Dendritic cell treated with granulocyte-macrophage colony-stimulating factor and Interleukin-4, amounts not matched to agents 40 ng/mL and 50 ng/mL, for 4 days (primary cell): ENCODE data around the gene CCDC68.

Experiments
- H3K27ac Mint-ChIP-seq: one replicate; pipeline ENCODE4 v1.8.0; 2022; ENCODE audit warnings: mild to moderate bottlenecking, mixed read lengths
- H3K27me3 Mint-ChIP-seq: one replicate; pipeline ENCODE4 v1.8.0; 2022; ENCODE audit warnings: mild to moderate bottlenecking, mixed read lengths
- H3K36me3 Mint-ChIP-seq: one replicate; pipeline ENCODE4 v1.8.0; 2022; ENCODE audit warnings: low read depth, mixed read lengths
- H3K4me1 Mint-ChIP-seq: one replicate; pipeline ENCODE4 v1.8.0; 2022; ENCODE audit warnings: low read depth, mixed read lengths
- H3K4me3 Mint-ChIP-seq: one replicate; pipeline ENCODE4 v1.8.0; 2022; ENCODE audit warnings: mild to moderate bottlenecking, moderate library complexity, mixed read lengths
- H3K9me3 Mint-ChIP-seq: one replicate; pipeline ENCODE4 v1.8.0; 2022; ENCODE audit warnings: mixed read lengths
- intact Hi-C: fragments of 100-400 bp; cut with micrococcal nuclease; formaldehyde crosslinking; loops from one replicate; pipeline ENCODE4 v1.15.0; 2022

The CCDC68 gene

DNA sequence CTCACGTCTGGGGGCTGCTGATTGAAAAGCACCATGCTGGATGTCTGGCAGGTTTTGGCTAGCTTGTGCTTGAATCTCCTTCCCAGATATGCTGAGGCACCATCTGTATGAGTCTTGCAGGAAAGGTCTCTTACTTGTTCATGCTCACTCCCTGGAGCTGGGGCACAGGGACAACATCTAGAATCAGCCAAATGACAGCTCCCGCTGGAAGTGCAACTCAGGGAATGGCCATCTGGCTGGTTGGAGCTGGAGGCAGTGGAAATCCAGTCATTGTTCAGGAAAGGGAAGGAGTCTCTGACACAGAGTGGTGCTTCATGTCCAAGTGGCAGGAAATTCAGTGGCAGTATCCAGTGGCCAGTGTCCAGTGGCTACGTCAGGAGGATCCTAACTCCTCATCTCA is 9.7 kb downstream of the CCDC68 start:
- H3K9me3 Mint-ChIP-seq: no peaks in the 10 kb centered on the region
- no peak overlapping the region for H3K4me3 Mint-ChIP-seq
- intact Hi-C loops: no loop called here
- H3K27ac Mint-ChIP-seq: no peak overlapping the region
- peaks cover 23% of the 10 kb centered on the region for H3K27me3 Mint-ChIP-seq
- H3K4me1 Mint-ChIP-seq: no peaks in the 10 kb centered on the region
- no peaks in the 10 kb centered on the region for H3K36me3 Mint-ChIP-seq

DNA sequence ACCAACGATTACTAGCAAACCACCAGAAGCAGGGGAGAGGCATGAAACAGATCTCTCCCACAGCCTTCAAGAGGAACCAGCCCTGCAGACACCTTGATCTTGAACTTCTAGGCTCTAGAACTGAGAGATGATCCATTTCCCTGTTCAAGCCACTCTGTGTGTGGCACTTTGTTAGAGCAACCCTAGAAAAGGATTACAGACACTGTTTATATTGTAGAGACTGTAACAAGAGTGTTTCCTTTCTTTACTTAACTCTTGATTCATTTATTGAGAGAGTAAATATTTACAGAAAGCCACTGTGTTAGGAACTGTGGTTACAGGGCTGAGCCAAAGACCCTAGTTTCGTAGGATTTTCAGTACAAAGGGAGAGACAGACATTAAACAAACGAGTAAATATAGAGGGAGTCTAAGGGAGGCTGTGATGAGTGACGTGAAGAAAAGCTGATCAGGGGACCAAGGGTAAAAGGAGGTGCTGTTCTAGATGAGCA is 10.9 kb downstream of the CCDC68 start:
- no peaks in the 10 kb centered on the region for H3K36me3 Mint-ChIP-seq
- peaks cover 19% of the 10 kb centered on the region for H3K27me3 Mint-ChIP-seq
- intact Hi-C loops: no loop called here
- no peak overlapping the region for H3K4me3 Mint-ChIP-seq
- no peak overlapping the region for H3K27ac Mint-ChIP-seq
- H3K9me3 Mint-ChIP-seq: no peaks in the 10 kb centered on the region
- no peaks in the 10 kb centered on the region for H3K4me1 Mint-ChIP-seq

DNA sequence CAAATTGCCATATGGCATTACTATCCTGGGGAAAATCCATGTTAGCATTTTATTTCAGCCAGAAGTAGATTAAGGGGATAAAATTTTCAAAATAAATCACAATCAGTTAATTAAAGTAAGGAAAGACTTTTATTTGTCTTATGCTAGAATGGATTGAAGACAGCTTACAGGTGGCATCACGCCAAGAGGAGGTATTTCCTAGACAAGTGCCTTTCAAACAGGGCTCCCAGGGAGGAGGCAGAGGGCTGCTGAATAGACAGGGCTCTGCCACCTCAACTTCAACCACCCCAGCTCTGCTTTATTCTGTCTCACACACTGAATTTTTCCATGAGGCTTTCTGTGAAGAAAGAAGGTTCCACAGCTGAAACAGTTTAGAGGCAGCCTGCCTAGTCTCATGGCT is 12.2 kb downstream of the CCDC68 start:
- Mint-ChIP-seq H3K9me3 (no peaks in the 10 kb centered on the region), H3K4me3 (no peak overlapping the region), H3K4me1 (no peaks in the 10 kb centered on the region), H3K27me3 (peaks cover 16% of the 10 kb centered on the region), H3K27ac (no peak overlapping the region), H3K36me3 (no peaks in the 10 kb centered on the region)
- intact Hi-C loops: no loop called here

DNA sequence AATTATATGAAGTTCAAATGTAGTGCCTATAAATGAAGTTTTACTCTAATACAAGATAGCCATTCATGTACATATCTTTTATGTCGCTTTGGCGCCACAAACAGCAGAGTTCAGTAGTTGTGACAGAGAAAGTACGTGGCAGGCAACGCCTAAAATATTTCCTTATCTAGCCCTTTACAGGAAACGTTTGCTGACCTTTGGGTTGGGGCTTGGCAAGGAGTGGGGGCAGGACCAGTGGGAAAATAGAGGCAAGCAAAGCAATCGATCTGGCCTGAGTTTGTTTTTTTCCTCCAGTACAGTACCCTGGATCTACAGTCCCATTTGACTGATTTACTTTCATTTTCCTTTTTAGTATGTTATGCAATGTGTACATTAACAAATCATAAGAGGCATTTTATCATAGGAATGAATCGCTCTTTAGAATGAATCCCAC is 13.1 kb downstream of the CCDC68 start:
- intact Hi-C loops: no loop called here
- no peaks in the 10 kb centered on the region for H3K9me3 Mint-ChIP-seq
- peak overlapping the region; percentile 79 for H3K4me3 Mint-ChIP-seq
- H3K27me3 Mint-ChIP-seq: peaks cover 13% of the 10 kb centered on the region
- peak overlapping the region; percentile 81 for H3K27ac Mint-ChIP-seq
- no peaks in the 10 kb centered on the region for H3K36me3 Mint-ChIP-seq
- no peaks in the 10 kb centered on the region for H3K4me1 Mint-ChIP-seq

DNA sequence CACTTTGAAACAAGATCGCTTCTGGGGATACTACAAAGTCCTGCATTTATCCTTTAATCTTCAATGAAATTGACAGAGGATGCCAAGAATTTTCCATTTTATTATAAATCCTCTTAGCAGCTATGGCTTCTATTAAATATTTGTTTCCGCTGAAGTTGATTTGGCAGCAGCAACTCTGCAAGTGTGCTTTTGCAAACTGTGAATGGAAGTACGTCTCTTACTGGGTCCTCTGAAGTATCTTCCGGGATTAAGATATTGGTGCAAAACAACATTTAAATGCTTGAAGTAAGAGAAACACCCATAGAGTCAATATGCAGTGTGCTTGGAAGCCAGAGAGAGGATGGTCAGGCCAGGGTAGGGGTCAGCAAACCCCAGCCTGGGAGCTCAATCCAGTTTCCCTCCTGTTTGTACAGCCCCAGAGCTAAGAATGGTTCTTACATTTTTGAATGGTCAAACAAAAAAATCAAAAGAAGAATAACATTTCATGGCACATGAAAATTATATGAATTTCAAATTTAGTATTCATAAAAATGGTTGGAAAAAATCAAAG is 13.6 kb downstream of the CCDC68 start:
- Mint-ChIP-seq H3K4me3 (peak overlapping the region; percentile 79), H3K9me3 (no peaks in the 10 kb centered on the region), H3K27me3 (peaks cover 12% of the 10 kb centered on the region), H3K36me3 (no peaks in the 10 kb centered on the region), H3K27ac (peak overlapping the region; percentile 81), H3K4me1 (no peaks in the 10 kb centered on the region)
- intact Hi-C loops: no loop called here

DNA sequence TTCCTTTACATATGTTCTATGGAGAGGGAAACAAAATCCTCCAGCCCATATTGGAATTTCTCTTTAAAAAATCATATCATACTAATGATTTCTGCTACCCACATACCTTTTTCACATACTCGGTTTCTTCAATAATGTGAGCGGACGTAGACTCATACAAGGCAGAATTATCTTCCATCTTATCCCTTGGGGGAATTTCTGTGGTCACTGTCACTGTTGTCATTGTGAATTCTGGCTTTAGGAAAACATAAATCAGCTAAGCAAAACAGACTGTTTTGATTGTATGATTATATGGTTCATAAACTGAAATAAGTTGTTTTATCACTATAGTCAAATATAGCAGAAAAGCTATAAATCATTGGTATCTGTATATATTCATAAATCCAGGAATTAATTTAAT is 16.7 kb downstream of the CCDC68 start:
- intact Hi-C loops: no loop called here
- no peaks in the 10 kb centered on the region for H3K4me1 Mint-ChIP-seq
- no peaks in the 10 kb centered on the region for H3K9me3 Mint-ChIP-seq
- H3K4me3 Mint-ChIP-seq: no peak overlapping the region
- no peaks in the 10 kb centered on the region for H3K27me3 Mint-ChIP-seq
- no peaks in the 10 kb centered on the region for H3K36me3 Mint-ChIP-seq
- H3K27ac Mint-ChIP-seq: no peak overlapping the region

DNA sequence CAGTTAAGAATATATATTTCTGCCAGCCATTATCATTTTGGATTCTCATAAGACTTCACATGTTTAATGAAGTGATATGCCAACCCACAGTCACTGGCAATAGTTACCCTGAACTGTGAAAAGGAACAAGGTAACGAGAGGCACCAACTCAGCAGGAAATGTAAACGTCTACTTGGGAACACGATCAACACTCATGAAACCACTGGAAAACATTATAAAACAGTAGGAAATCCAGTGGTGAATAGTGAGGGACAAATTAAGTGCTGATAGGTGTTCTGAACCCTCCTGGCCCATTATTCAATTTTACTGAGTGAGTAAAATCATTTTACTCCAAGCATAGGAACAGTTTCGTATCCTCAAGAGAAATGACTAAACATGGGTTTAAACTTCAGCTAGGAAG is 17.1 kb downstream of the CCDC68 start:
- Mint-ChIP-seq H3K4me3 (no peak overlapping the region), H3K4me1 (no peaks in the 10 kb centered on the region), H3K27me3 (no peaks in the 10 kb centered on the region), H3K27ac (no peak overlapping the region), H3K9me3 (no peaks in the 10 kb centered on the region), H3K36me3 (no peaks in the 10 kb centered on the region)
- intact Hi-C loops: no loop called here

DNA sequence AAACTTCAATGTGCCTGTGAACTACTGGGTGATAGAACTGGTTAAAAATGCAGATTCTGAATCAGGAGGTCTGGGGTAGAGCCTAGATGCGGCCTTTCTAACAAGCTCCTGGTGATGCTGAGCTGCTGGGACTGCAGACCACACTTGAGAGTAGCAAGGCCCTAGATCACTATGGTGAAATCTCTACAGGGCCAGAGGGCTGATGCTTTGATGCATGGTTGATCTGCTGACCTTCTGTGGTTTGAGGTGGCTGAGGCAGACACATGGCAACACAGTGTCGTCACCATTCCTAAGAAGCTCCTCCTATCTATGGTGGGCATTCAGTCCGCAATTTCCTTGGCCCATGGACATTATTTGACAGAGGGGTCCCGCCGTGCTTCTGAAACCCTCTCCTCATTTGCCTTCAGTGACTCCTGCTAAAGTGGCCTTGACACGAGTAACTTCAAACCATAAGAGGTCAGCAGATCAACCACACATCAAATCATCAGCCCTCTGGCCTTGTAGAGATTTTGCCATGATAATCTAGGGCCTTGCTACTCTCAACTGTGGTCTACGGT is 19.8 kb downstream of the CCDC68 start:
- intact Hi-C loops: no loop called here
- H3K27me3 Mint-ChIP-seq: no peaks in the 10 kb centered on the region
- no peaks in the 10 kb centered on the region for H3K4me1 Mint-ChIP-seq
- no peak overlapping the region for H3K27ac Mint-ChIP-seq
- no peaks in the 10 kb centered on the region for H3K9me3 Mint-ChIP-seq
- H3K36me3 Mint-ChIP-seq: no peaks in the 10 kb centered on the region
- no peak overlapping the region for H3K4me3 Mint-ChIP-seq

DNA sequence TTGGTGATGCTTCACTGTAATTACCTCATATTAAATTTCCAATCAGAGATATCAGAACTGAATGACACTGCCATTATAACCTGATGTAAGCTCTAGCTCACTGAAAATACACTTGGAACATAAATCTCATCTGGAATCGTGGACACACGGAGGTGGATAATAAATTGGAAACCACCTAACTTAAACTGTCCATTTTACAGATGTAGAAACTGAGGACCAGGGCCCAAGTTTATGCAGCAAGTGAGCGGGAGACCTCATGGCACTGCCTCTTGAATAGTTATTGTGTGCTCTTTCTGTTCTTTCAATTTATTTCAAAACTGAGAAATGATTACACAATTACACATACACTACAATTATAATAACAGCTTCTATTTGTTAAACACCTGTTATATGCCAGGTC is 20.8 kb downstream of the CCDC68 start:
- Mint-ChIP-seq H3K9me3 (no peaks in the 10 kb centered on the region), H3K27me3 (no peaks in the 10 kb centered on the region), H3K27ac (no peak overlapping the region), H3K36me3 (no peaks in the 10 kb centered on the region), H3K4me1 (no peaks in the 10 kb centered on the region), H3K4me3 (no peak overlapping the region)
- intact Hi-C loops: no loop called here

DNA sequence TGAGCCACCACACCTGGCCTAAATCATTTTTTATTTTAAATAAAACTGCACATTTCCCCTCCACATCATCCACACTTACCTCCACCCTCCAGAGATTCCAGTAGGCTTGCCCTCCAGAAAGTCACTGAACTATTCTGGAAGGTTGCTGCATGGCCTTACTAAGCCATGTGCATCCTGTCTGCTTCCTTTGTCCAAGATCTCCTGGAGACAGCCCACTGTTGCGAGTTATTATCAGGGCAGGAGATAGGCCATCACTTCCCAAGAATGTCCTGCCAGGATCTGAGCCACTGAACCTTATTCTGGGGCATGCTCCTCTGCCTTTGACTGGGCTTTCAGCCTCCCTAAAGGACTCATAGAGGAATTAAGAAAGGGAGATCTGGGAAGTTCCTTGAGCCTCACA is 26.8 kb downstream of the CCDC68 start:
- H3K4me3 Mint-ChIP-seq: no peak overlapping the region
- H3K4me1 Mint-ChIP-seq: no peaks in the 10 kb centered on the region
- H3K9me3 Mint-ChIP-seq: no peaks in the 10 kb centered on the region
- H3K27me3 Mint-ChIP-seq: no peaks in the 10 kb centered on the region
- intact Hi-C loops: no loop called here
- H3K27ac Mint-ChIP-seq: no peak overlapping the region
- no peaks in the 10 kb centered on the region for H3K36me3 Mint-ChIP-seq

DNA sequence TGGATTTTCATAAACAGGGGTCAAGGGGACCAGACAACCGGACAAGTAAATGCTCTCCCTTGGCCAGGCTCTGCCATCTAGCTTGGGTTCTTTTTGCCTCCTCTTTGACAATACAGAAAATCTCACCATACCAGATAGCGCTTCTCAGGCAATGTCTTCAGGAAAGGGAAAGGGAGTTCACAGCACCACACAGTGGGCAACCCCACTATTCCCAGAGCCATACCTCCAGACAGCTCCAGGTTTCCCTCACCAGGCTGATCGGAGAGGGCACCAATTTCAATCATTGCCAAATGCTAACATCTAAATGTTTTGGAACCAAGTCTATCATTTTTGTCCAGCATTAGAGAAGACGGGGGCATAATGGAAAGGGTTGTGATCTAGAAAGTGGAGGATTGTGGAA is 28.1 kb downstream of the CCDC68 start:
- no peaks in the 10 kb centered on the region for H3K9me3 Mint-ChIP-seq
- H3K27ac Mint-ChIP-seq: no peak overlapping the region
- H3K27me3 Mint-ChIP-seq: no peaks in the 10 kb centered on the region
- intact Hi-C loops: no loop called here
- no peaks in the 10 kb centered on the region for H3K36me3 Mint-ChIP-seq
- H3K4me3 Mint-ChIP-seq: no peak overlapping the region
- no peaks in the 10 kb centered on the region for H3K4me1 Mint-ChIP-seq

DNA sequence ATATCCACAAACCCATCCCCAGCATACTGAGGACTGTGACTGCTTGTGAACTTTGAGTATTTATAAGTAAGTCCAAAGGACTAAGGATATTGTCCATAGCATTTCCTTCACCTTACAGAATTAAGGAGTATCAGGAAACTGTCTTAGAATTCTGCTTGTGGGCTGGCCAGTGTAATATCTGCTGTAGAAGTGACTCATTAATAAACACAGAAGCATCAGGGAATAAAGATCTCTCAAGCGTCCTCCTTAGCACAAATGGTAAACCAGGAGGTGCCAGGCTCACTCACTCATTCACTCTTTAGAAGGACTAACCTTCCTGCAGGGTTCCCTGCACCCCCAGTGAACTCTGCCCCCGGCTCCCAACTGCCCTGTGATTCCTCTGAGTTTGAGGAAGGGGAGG is 31.0 kb downstream of the CCDC68 start:
- intact Hi-C loops: no loop called here
- H3K27me3 Mint-ChIP-seq: no peaks in the 10 kb centered on the region
- H3K4me1 Mint-ChIP-seq: no peaks in the 10 kb centered on the region
- H3K9me3 Mint-ChIP-seq: no peaks in the 10 kb centered on the region
- H3K27ac Mint-ChIP-seq: no peak overlapping the region
- H3K4me3 Mint-ChIP-seq: no peak overlapping the region
- no peaks in the 10 kb centered on the region for H3K36me3 Mint-ChIP-seq

DNA sequence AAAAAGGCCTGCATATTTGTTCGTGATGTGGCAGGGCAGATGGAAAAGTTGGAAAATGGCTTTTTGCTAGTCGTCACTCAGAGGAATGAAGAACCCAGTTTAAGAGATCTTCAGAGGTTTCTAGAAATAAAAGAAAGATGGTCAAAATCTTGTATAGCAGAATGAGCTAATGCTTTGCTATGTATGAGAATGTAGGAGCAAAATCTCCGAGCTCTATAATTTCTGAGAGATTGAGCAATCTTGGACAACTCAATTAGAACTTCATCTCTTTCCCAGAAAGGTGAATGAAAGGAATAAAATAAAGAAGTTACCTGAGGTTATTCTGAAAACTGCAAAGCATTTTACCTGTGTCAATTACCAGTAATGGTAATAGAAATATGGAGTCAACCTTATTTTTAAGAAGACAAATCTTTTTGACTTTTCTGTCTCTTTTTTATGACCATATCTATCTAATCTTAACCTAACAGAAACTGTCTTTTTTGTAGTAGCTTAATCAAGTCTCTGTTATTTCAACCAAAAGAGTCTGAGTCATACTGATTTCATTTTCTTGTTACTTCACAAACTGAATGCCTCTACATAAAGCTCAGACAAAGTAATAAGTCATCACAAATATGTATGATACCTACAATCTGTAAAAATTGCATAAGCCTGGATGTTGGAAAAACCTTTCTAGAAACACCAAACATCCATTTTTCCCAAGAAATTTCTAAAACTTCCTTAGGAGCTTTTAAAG is 32.5 kb downstream of the CCDC68 start:
- no peaks in the 10 kb centered on the region for H3K36me3 Mint-ChIP-seq
- no peaks in the 10 kb centered on the region for H3K4me1 Mint-ChIP-seq
- H3K27me3 Mint-ChIP-seq: no peaks in the 10 kb centered on the region
- no peak overlapping the region for H3K27ac Mint-ChIP-seq
- intact Hi-C loops: no loop called here
- no peaks in the 10 kb centered on the region for H3K9me3 Mint-ChIP-seq
- no peak overlapping the region for H3K4me3 Mint-ChIP-seq

DNA sequence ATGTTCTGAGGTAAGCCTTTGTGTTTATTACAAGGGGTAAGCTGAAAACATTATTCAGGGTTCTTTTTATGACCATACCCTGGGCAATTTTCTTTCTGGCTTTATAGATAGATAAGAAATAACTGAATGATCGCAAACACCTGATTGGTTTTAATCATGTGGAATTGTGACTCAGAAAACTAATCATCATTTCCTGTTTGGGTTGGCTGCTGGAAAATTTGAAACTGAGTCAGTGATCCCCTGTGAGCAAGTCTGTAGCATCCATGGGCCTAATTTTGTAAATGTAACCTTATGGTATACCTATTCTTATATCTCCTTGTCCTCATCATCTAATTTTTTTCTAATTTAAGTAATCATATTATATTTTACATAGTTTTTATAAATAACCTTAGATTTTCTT is 34.3 kb downstream of the CCDC68 start:
- Mint-ChIP-seq H3K27me3 (no peaks in the 10 kb centered on the region), H3K4me1 (no peaks in the 10 kb centered on the region)
- intact Hi-C loops: no loop called here

More for the DNA sequence above, 34.3 kb downstream of the CCDC68 start:
- no peak overlapping the region for H3K27ac Mint-ChIP-seq
- no peaks in the 10 kb centered on the region for H3K36me3 Mint-ChIP-seq
- H3K4me3 Mint-ChIP-seq: no peak overlapping the region
- no peaks in the 10 kb centered on the region for H3K9me3 Mint-ChIP-seq
